ENCODE data around the gene ST3GAL5.

ST3GAL5 gene

GRCh38 chr2:85819811-85820510 is 68.8 kb downstream of the ST3GAL5 start:
- Histone ChIP-seq H3K27me3 (ENCODE audit: control insufficient read depth in 1 of 2, insufficient read depth in 2 of 2, low read length in 2 of 2) (no peaks in the 10 kb centered on the region), H3K4me1 (ENCODE audit: insufficient read depth, low read length) (no peaks in the 10 kb centered on the region), H3K9ac (ENCODE audit: low read length) (no peak overlapping the region), H3K4me3 (ENCODE audit: low read depth in 1 of 2, low read length in 2 of 2) (no peak overlapping the region), H3K36me3 (ENCODE audit: insufficient read depth, low read length) (no peaks in the 10 kb centered on the region), H3K9me3 (ENCODE audit: low read length) (no peaks in the 10 kb centered on the region), H3K27ac (ENCODE audit: low read depth, low read length) (no peak overlapping the region)

DNA sequence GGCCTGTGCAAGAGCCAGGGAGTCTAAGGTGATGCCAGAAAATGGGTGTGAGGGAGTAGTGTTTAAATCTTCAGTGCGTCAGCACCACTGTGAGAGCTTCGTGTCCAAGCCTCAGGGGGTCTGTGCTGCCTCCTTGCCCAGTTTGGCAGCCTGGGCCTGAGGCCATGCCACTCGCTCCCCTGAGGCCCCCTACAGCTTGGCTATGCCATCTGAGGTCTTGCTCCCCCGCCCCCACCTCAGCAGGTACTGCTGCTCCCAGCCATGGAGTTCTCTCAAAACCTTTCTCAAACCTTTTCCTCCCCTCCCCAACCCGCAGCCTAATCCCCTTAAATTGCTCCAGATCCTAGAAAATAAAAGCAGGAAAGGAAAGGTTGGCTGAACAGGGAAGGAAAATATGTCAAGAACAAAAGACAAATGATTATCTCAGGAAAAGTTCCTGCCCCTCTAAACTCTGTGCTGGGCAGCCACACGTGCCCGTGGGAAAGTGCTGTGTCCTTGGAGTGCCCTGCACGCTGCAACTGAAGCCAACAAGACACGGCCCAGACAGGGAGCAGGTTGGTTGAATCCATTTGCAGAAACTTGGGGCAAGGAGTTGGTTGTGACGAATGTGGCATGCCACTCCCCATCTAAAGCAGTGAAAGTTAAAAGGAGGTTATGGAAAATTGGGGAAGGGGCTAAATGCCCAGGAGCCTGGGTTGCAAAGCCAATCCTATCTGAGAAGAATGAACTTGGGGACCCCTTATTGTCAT is 73.8 kb downstream of the ST3GAL5 start:
- no peak overlapping the region for H3K9ac ChIP-seq (ENCODE audit: low read length)
- peaks cover 10% of the 10 kb centered on the region for H3K4me1 ChIP-seq (ENCODE audit: insufficient read depth, low read length)
- no peaks in the 10 kb centered on the region for H3K9me3 ChIP-seq (ENCODE audit: low read length)
- no peak overlapping the region for H3K27ac ChIP-seq (ENCODE audit: low read depth, low read length)
- no peaks in the 10 kb centered on the region for H3K36me3 ChIP-seq (ENCODE audit: insufficient read depth, low read length)
- H3K4me3 ChIP-seq (ENCODE audit: low read depth in 1 of 2, low read length in 2 of 2) = no peak overlapping the region
- H3K27me3 ChIP-seq (ENCODE audit: control insufficient read depth in 1 of 2, insufficient read depth in 2 of 2, low read length in 2 of 2) = no peaks in the 10 kb centered on the region

GRCh38 chr2:85813982-85814801 is 74.6 kb downstream of the ST3GAL5 start:
- Histone ChIP-seq H3K4me1 (ENCODE audit: insufficient read depth, low read length) (peaks cover 10% of the 10 kb centered on the region), H3K27ac (ENCODE audit: low read depth, low read length) (no peak overlapping the region), H3K4me3 (ENCODE audit: low read depth in 1 of 2, low read length in 2 of 2) (no peak overlapping the region), H3K9ac (ENCODE audit: low read length) (no peak overlapping the region), H3K9me3 (ENCODE audit: low read length) (no peaks in the 10 kb centered on the region), H3K27me3 (ENCODE audit: control insufficient read depth in 1 of 2, insufficient read depth in 2 of 2, low read length in 2 of 2) (no peaks in the 10 kb centered on the region), H3K36me3 (ENCODE audit: insufficient read depth, low read length) (no peaks in the 10 kb centered on the region)

- Histone ChIP-seq H3K4me3 (ENCODE audit: low read depth in 1 of 2, low read length in 2 of 2) (no peak overlapping the region), H3K9me3 (ENCODE audit: low read length) (no peaks in the 10 kb centered on the region), H3K27ac (ENCODE audit: low read depth, low read length) (no peak overlapping the region), H3K36me3 (ENCODE audit: insufficient read depth, low read length) (no peaks in the 10 kb centered on the region), H3K9ac (ENCODE audit: low read length) (no peak overlapping the region), H3K27me3 (ENCODE audit: control insufficient read depth in 1 of 2, insufficient read depth in 2 of 2, low read length in 2 of 2) (no peaks in the 10 kb centered on the region), H3K4me1 (ENCODE audit: insufficient read depth, low read length) (peaks cover 10% of the 10 kb centered on the region)
Observed at GRCh38 chr2:85813211-85813981, 75.4 kb downstream of the ST3GAL5 start.

- peaks cover 10% of the 10 kb centered on the region for H3K4me1 ChIP-seq (ENCODE audit: insufficient read depth, low read length)
- no peak overlapping the region for H3K4me3 ChIP-seq (ENCODE audit: low read depth in 1 of 2, low read length in 2 of 2)
- H3K9ac ChIP-seq (ENCODE audit: low read length) = no peak overlapping the region
- H3K9me3 ChIP-seq (ENCODE audit: low read length) = no peaks in the 10 kb centered on the region
- no peaks in the 10 kb centered on the region for H3K27me3 ChIP-seq (ENCODE audit: control insufficient read depth in 1 of 2, insufficient read depth in 2 of 2, low read length in 2 of 2)
- H3K27ac ChIP-seq (ENCODE audit: low read depth, low read length) = no peak overlapping the region
- no peaks in the 10 kb centered on the region for H3K36me3 ChIP-seq (ENCODE audit: insufficient read depth, low read length)
Observed at GRCh38 chr2:85812094-85812735, 76.6 kb downstream of the ST3GAL5 start.

- H3K4me3 ChIP-seq (ENCODE audit: low read depth in 1 of 2, low read length in 2 of 2) = no peak overlapping the region
- no peaks in the 10 kb centered on the region for H3K27me3 ChIP-seq (ENCODE audit: control insufficient read depth in 1 of 2, insufficient read depth in 2 of 2, low read length in 2 of 2)
- no peak overlapping the region for H3K9ac ChIP-seq (ENCODE audit: low read length)
- no peak overlapping the region for H3K27ac ChIP-seq (ENCODE audit: low read depth, low read length)
- H3K4me1 ChIP-seq (ENCODE audit: insufficient read depth, low read length) = peaks cover 10% of the 10 kb centered on the region
- no peaks in the 10 kb centered on the region for H3K36me3 ChIP-seq (ENCODE audit: insufficient read depth, low read length)
- H3K9me3 ChIP-seq (ENCODE audit: low read length) = no peaks in the 10 kb centered on the region
Observed at GRCh38 chr2:85811180-85812093, 77.4 kb downstream of the ST3GAL5 start.

DNA sequence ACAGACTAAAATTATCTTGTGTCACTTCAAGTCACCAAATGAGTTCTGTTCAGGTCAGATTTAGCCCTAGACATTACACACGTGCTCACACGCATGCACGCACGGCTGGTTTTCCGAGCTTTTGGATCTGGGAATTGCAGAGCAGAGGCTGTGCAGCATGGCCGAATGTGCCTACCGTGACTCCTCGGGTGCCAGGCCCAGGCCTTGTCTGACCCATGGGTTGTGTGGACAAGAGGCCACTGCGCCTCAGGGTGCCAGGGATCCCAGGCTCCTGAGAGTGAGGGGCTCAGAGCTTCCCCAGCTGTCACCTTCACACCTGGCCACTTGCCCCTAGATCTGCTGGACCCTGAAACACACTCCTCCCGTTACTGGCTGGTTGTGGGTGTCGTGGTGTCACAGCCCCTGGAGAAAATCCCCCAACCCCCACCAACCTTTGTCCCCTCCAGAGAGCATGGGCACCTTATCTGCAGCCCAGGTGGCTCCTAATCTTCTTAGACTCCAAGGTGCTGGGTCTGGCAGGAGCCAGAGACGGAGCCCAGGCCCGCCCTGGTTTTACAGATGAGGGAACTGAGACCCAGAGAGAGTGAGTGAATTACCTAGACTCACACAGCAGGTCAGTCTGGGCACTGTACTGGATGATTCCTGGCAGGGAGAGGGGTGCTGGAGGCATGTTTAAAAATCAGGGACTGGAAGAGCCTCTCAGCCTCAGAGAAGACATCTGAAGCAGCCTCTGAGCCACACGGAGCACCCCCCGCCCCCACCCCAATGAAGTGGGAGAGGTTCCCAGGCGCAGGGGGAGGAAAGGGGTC is 78.2 kb downstream of the ST3GAL5 start:
- Histone ChIP-seq H3K27me3 (ENCODE audit: control insufficient read depth in 1 of 2, insufficient read depth in 2 of 2, low read length in 2 of 2) (no peaks in the 10 kb centered on the region), H3K9ac (ENCODE audit: low read length) (no peak overlapping the region), H3K4me3 (ENCODE audit: low read depth in 1 of 2, low read length in 2 of 2) (no peak overlapping the region), H3K9me3 (ENCODE audit: low read length) (no peaks in the 10 kb centered on the region), H3K36me3 (ENCODE audit: insufficient read depth, low read length) (no peaks in the 10 kb centered on the region), H3K4me1 (ENCODE audit: insufficient read depth, low read length) (peaks cover 10% of the 10 kb centered on the region), H3K27ac (ENCODE audit: low read depth, low read length) (no peak overlapping the region)

DNA sequence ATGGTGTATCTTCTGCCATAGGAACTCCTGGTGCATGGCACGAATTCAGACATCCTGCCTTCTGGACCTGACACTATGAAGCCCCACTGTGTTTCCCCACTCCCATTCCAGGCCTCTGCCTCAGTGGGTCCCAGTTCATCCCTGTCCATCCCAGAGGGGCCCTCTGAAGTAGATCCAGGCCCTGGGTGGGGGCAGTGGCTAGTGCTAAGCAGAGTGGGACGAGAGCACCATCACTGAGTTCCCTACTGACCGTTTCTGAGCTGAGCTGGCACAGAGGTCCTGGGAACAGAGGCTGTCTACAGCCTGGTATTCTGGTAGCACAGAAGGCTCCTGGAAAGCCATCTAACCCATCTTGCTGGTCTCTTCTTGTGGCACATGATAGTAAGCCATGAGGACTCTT is 81.0 kb downstream of the ST3GAL5 start:
- no peak overlapping the region for H3K4me3 ChIP-seq (ENCODE audit: low read depth in 1 of 2, low read length in 2 of 2)
- H3K9ac ChIP-seq (ENCODE audit: low read length) = no peak overlapping the region
- H3K27me3 ChIP-seq (ENCODE audit: control insufficient read depth in 1 of 2, insufficient read depth in 2 of 2, low read length in 2 of 2) = no peaks in the 10 kb centered on the region
- peaks cover 10% of the 10 kb centered on the region for H3K4me1 ChIP-seq (ENCODE audit: insufficient read depth, low read length)
- no peak overlapping the region for H3K27ac ChIP-seq (ENCODE audit: low read depth, low read length)
- no peaks in the 10 kb centered on the region for H3K36me3 ChIP-seq (ENCODE audit: insufficient read depth, low read length)
- no peaks in the 10 kb centered on the region for H3K9me3 ChIP-seq (ENCODE audit: low read length)

GRCh38 chr2:85806358-85807118 is 82.3 kb downstream of the ST3GAL5 start:
- no peak overlapping the region for H3K4me3 ChIP-seq (ENCODE audit: low read depth in 1 of 2, low read length in 2 of 2)
- no peaks in the 10 kb centered on the region for H3K27me3 ChIP-seq (ENCODE audit: control insufficient read depth in 1 of 2, insufficient read depth in 2 of 2, low read length in 2 of 2)
- peaks cover 6% of the 10 kb centered on the region for H3K4me1 ChIP-seq (ENCODE audit: insufficient read depth, low read length)
- H3K27ac ChIP-seq (ENCODE audit: low read depth, low read length) = no peak overlapping the region
- no peaks in the 10 kb centered on the region for H3K36me3 ChIP-seq (ENCODE audit: insufficient read depth, low read length)
- H3K9me3 ChIP-seq (ENCODE audit: low read length) = no peaks in the 10 kb centered on the region
- no peak overlapping the region for H3K9ac ChIP-seq (ENCODE audit: low read length)
